Fibroblast of peridontal ligament (primary cell): Measurements from ENCODE around the gene NCCRP1.

ENCODE experiments used
- DNase-seq: peaks from one replicate; pipeline ENCODE4 v3.0.0-alpha.2; 2010; ENCODE audit errors: extremely low read depth

The NCCRP1 gene

DNA sequence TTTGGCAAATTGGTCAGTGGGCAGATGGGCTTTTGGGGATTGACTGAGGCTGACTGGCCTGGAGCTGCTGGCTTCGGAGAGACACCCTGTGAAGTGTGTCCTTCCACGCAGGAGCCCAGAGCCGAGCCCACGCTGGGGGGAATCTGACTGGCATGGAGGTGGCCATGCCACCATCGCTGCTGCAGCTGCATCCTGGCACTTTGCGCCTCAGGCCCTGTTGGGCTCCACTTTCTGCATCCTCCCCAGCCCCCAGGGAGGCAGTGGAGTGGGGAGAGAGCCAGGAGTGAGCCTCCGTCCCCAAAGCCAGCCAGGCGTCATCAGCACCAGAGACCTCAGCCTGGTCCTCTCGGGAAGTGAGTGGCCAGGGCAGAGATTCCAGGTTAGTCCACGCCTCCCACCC, 17.0 kb upstream of the NCCRP1 start:
- DNase-seq = no peak

DNA sequence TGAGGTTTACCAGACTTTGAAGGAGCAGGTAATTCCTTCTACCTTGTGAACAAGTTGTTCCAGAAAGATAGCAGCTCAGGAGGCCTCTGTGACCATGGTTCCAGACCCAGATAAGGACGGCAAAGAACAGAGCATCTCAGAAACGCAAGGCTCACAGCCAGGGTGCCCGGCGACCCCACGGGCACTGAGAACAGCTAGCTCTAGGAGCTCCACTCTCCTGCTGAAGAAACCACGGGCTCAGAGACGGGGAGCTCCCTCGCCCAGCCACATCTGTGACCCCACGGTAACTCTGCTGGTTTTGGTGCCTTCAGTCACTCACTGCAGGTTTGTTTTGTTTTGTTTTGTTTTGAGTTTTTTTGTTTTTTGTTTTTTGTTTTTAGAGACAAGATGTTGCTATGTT, 16.0 kb upstream of the NCCRP1 start:
- DNase-seq = no peak

GRCh38 chr19:39181500-39182173, 15.1 kb upstream of the NCCRP1 start:
- DNase-seq = no peak

DNA sequence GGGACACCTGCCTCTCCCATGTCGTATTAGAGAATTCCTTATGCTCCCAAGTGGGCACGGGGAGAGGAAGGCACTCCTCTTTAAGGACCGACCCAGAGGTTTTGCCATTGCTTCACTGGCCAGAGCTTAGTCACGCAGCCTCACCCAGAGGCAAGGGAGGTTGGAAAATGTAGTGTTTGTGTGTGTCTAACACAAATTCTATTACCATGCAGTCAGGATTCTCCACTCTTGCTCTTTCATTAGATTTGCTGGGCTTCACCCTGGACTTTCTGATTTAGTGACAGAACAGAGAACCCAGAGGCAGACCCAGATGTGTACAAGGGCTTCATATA, 14.6 kb upstream of the NCCRP1 start:
- no peak for DNase-seq

DNA sequence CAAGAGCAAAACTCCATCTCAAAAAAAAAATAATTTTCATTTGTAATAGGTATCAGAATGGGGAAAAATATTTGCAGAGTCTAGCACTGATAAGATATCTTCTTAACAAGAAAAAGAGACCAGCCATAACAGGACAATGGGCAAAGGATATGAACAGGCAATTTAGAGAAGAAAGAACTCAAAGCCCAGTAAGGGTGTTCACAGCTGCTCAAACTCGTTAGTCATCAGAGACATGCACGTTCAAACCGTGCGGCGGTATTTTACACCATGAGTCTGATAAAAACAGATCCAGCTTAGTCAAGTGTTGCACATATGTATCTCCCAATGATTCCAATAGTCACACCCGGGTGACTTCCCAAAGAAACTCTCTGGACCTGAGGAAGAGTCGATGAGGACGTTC, 13.7 kb upstream of the NCCRP1 start:
- DNase-seq = no peak

GRCh38 chr19:39186391-39186790, 10.4 kb upstream of the NCCRP1 start:
- DNase-seq = no peak

GRCh38 chr19:39187552-39187943, 9.2 kb upstream of the NCCRP1 start:
- no peak for DNase-seq

DNA sequence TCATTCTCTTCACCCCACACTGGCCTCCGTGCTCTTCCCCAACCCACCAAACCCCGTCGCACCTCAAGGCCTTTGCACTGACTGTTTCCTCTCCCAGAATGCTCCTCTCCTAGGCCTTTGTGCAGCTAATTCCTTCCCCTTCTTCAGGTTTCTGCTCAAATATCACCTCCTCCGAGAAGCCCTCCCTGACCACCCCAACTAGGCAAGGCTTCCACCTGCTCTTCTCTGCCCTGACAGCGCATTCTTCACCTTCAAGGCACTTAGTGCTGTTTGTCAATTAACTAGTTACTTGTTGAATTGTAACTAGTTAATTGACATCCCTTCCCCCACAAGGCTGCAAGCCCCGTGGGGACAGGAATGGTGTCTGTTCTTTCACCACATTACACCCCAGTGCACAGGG, 7.8 kb upstream of the NCCRP1 start:
- DNase-seq = no peak

DNA sequence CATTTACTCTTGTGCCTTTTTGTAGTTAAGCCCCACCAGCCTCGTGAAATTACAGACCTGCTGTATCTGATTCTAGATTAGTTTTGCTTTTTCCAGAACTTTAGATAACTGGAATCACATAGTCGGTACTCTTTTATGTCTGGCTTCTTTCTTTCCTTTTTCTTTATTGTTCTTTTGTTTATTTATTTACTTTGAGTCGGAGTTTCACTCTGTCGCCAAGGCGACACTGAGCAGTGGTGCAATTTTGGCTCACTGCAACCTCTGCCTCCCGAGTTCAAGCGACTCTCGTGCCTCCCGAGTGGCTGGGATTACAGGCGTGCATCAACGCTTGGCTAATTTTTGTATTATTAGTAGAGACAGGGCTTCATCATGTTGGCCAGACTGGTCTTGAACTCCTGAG, 6.0 kb upstream of the NCCRP1 start:
- no peak for DNase-seq

DNA sequence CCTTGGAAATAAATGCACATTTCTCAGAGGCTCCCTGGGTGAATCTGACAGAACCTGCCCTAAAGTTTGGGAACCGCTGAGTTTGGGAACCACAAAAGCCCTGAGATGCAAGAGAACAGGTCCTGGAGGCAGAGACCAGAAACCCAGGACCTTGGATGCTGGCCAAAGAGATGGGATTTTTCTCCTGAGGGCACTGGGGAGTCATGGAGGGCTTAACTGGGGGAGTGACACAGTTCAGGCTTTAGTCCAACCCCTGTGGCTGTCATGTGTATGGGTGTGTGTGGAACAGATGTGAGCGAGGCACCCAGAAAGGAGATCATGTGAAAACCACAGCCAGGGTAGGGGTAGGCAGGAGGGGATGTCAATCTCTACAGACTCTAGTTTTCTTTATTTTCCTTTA, 3.9 kb upstream of the NCCRP1 start:
- no peak for DNase-seq

- no peak for DNase-seq
These were observed 3.0 kb upstream of the NCCRP1 start for GRCh38 chr19:39193803-39194202.

DNA sequence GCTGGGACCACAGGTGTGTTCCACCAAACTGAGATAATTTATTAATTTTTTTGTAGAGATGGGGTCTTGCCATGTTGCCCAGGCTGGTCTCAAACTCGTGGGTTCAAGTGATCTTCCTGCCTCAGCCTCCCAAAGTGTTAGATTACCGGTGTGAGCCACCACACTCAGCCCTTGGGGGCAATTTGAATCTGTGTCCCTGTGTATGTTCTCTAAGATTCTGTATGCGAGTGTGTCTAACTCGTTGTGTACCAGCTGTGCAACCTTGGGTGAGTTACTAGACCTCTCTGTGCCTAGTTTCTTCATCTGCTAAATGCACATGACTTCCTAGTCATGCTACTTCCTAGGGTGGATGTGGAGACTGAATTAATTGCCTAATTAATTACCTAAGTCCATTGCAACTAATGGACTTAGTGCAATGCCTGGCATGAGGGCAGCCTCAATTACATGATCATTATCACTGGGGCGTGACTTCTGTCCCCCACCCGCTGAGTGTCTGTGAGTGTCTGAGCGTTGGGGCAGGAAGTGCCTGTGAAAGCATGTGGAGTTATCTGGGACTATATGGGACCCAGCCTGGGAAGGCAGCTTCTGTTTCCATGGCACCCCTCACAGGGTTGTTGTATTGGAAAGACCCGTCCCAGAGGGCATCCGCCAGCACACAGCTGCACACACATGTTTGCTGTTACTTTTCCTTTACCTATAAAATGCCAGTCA, 1.8 kb upstream of the NCCRP1 start:
- no peak for DNase-seq

- no peak for DNase-seq
These were observed 1.0 kb upstream of the NCCRP1 start for GRCh38 chr19:39195755-39196154.

DNA sequence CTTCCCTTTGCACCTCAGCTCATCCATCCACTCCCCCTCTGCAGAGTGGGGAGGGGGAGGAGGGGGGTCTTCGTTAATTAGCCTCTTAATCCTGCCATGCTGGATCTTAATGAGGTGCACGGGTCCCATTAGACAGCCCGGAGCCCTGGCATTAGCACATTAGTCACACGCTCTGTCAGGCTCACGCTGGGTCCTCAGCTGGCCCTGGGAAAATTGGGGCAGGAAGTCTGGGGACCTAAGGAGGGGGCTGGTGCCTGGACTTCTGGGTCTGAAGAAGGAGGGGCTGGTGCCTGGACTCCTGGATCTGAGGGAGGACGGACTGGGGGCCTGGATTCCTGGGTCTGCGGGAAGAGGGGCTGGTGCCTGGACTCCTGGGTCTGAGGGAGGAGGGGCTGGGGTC, 444 bp upstream of the NCCRP1 start:
- DNase-seq = no peak

GRCh38 chr19:39197808-39198207, 1.0 kb downstream of the NCCRP1 start:
- no peak for DNase-seq

GRCh38 chr19:39199025-39199424, 2.3 kb downstream of the NCCRP1 start:
- DNase-seq = peak; percentile 36

- no peak for DNase-seq
These were observed 3.5 kb downstream of the NCCRP1 start for GRCh38 chr19:39200066-39200802.

GRCh38 chr19:39200803-39201115, 4.0 kb downstream of the NCCRP1 start:
- DNase-seq = no peak

DNA sequence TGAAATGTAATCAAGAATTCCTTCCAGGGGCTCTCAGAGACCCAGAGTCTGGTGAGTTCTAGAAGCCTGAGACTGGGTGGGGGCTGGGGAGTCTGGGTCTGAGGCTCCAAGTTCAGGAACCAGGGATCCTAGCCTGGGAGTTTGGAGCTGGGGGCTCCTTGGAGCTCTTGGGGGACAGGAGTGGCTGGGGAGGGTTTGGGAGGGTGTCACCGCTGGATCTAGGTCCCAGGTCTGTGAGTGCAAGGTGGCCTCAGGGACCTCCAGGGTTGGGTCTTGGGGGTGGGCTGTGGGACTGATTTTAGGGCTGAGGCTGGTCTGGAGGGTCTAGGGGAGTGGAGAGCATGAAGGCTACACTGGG, 6.2 kb downstream of the NCCRP1 start:
- no peak for DNase-seq

- DNase-seq = no peak
These were observed 6.9 kb downstream of the NCCRP1 start, which contains the start of gene SYCN for GRCh38 chr19:39203372-39204341. TSS of gene SYCN (minus strand) at chr19:39204263. CDS start at chr19:39204254, 9 bp downstream.

DNA sequence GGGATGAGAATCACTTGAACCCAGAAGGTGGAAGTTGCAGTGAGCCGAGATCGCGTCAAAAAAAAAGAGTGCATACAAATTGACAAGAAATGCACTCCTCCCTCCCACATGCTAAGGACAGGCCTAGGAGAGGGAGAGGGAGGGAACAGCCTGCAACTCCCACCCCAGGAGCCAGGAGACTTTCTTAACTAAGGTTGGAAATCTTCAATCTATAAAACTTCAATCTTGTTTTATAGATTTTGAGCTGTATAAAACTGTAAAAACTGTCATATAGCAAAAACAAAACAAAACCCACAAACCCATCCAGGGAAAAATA, 8.6 kb downstream of the NCCRP1 start:
- no peak for DNase-seq

GRCh38 chr19:39206122-39206521, 9.4 kb downstream of the NCCRP1 start:
- DNase-seq = no peak
